GM23338 (cell line): Measurements from ENCODE around the gene LAS1L. TPM values are rescaled to one million over a fixed set of nuclear protein-coding genes. Genes with fewer than 3 reads are reported as not detected.

Experiments
- ATAC-seq: fragments of 200-7000 bp; cut with Tn5 transposase; 3 replicates; pipeline ENCODE4 v1.9.1; 2020
- DNase-seq: peaks from one replicate; pipeline ENCODE4 v3.0.0-alpha.2; 2015; ENCODE audit warnings: low spot score
- H2AFZ ChIP-seq: fragments of 200-600 bp; sonication (generic); 2 replicates; pipeline ENCODE4 v1.8.0; 2016; ENCODE audit warnings: antibody characterized with exemption, mild to moderate bottlenecking, moderate library complexity
- H3F3A ChIP-seq: fragments of 200-600 bp; sonication (generic); replicated peaks from 2 replicates; pipeline ENCODE4 v1.8.0; 2017; ENCODE audit warnings: antibody characterized with exemption, mixed run types, low read depth
- H3K27ac ChIP-seq: fragments of 200-600 bp; sonication (generic); 2 replicates; pipeline ENCODE4 v1.6.1; 2016; ENCODE audit warnings: low read depth
- H3K27me3 ChIP-seq: fragments of 200-600 bp; sonication (generic); 2 replicates; pipeline ENCODE4 v1.8.0; 2016; ENCODE audit warnings: mild to moderate bottlenecking, mixed run types, moderate library complexity; ENCODE audit not compliant: insufficient read depth
- H3K36me3 ChIP-seq: fragments of 200-600 bp; sonication (generic); 2 replicates; pipeline ENCODE4 v1.8.0; 2016; ENCODE audit warnings: mild to moderate bottlenecking; ENCODE audit not compliant: insufficient read depth
- H3K4me1 ChIP-seq: fragments of 200-600 bp; sonication (generic); 2 replicates; pipeline ENCODE4 v1.8.0; 2016; ENCODE audit warnings: mild to moderate bottlenecking, moderate library complexity; ENCODE audit not compliant: insufficient read depth
- H3K4me2 ChIP-seq: fragments of 200-600 bp; sonication (generic); 2 replicates; pipeline ENCODE4 v1.7.1; 2017; ENCODE audit warnings: mixed run types
- H3K4me3 ChIP-seq: fragments of 200-600 bp; sonication (generic); 2 replicates; pipeline ENCODE4 v1.6.1; 2016; ENCODE audit warnings: mixed run types
- H3K79me2 ChIP-seq: fragments of 200-600 bp; sonication (generic); replicated peaks from 2 replicates; pipeline ENCODE4 v1.8.0; 2017; ENCODE audit warnings: mild to moderate bottlenecking; ENCODE audit not compliant: insufficient read depth
- H3K9me2 ChIP-seq: fragments of 200-600 bp; sonication (generic); 2 replicates; pipeline ENCODE4 v1.8.0; 2017; ENCODE audit not compliant: insufficient read depth
- H4K20me1 ChIP-seq: fragments of 200-600 bp; sonication (generic); replicated peaks from 2 replicates; pipeline ENCODE4 v1.8.0; 2017; ENCODE audit warnings: mild to moderate bottlenecking; ENCODE audit not compliant: insufficient read depth
- H3K27ac Mint-ChIP-seq: 2 replicates; pipeline ENCODE4 v1.8.0; 2020; ENCODE audit warnings: inconsistent platforms, mild to moderate bottlenecking, moderate library complexity, mixed read lengths
- H3K27me3 Mint-ChIP-seq: 3 replicates; pipeline ENCODE4 v1.8.0; 2022; ENCODE audit warnings: low read depth, mild to moderate bottlenecking, moderate library complexity, mixed read lengths, inconsistent platforms; ENCODE audit not compliant: insufficient read depth, poor library complexity
- H3K36me3 Mint-ChIP-seq: 3 replicates; pipeline ENCODE4 v1.8.0; 2021; ENCODE audit warnings: low read depth, mild to moderate bottlenecking, inconsistent platforms, moderate library complexity, mixed read lengths
- H3K4me1 Mint-ChIP-seq: 3 replicates; pipeline ENCODE4 v1.8.0; 2020; ENCODE audit warnings: mild to moderate bottlenecking, inconsistent platforms, mixed read lengths
- H3K4me3 Mint-ChIP-seq: 3 replicates; pipeline ENCODE4 v1.8.0; 2021; ENCODE audit warnings: moderate library complexity, mild to moderate bottlenecking, inconsistent platforms, mixed read lengths
- H3K9me3 Mint-ChIP-seq: 3 replicates; pipeline ENCODE4 v1.8.0; 2020; ENCODE audit warnings: moderate library complexity, mild to moderate bottlenecking, inconsistent platforms, mixed read lengths
- CREB1 ChIP-seq: fragments of 250-450 bp; sonication (Bioruptor Pico); IDR thresholded peaks from 2 replicates; pipeline ENCODE4 v1.5.0; 2020; ENCODE audit warnings: low read depth, mild to moderate bottlenecking, moderate library complexity
- CTCF ChIP-seq, 2 experiments: fragments of 200-600 bp in 1 of 2; sonication (generic) in 1 of 2; conservative IDR thresholded peaks; 2 replicates each; pipeline versions ENCODE4 v1.5.1 to v1.6.1; 2016 to 2017; ENCODE audit warnings: antibody characterized with exemption in 2 of 2, low read depth in 2 of 2, mild to moderate bottlenecking in 2 of 2, moderate library complexity in 1 of 2
- ETS1 ChIP-seq: IDR thresholded peaks from 2 replicates; pipeline ENCODE4 v1.6.1; 2016; ENCODE audit warnings: antibody characterized with exemption
- EZH2 ChIP-seq: fragments of 200-600 bp; sonication (generic); IDR thresholded peaks from one replicate; pipeline ENCODE4 v1.8.0; 2017; ENCODE audit warnings: antibody characterized with exemption, mild to moderate bottlenecking, low read depth; ENCODE audit not compliant: unreplicated experiment
- EZH2phosphoT487 ChIP-seq: fragments of 200-600 bp; sonication (generic); IDR thresholded peaks from one replicate; pipeline ENCODE4 v1.8.1; 2018; ENCODE audit warnings: antibody characterized with exemption; ENCODE audit not compliant: unreplicated experiment
- JUNB ChIP-seq: IDR thresholded peaks from one replicate; pipeline ENCODE4 v1.6.1; 2016; ENCODE audit warnings: antibody characterized with exemption; ENCODE audit not compliant: unreplicated experiment
- NANOG ChIP-seq: IDR thresholded peaks from 2 replicates; pipeline ENCODE4 v1.6.1; 2016; ENCODE audit warnings: antibody characterized with exemption, borderline replicate concordance
- POLR2AphosphoS5 ChIP-seq: IDR thresholded peaks from 2 replicates; pipeline ENCODE4 v1.6.1; 2016; ENCODE audit warnings: antibody characterized with exemption, low read depth
- REST ChIP-seq: IDR thresholded peaks from one replicate; pipeline ENCODE4 v1.6.1; 2018; ENCODE audit warnings: antibody characterized with exemption; ENCODE audit not compliant: unreplicated experiment
- STAT1 ChIP-seq: IDR thresholded peaks from one replicate; pipeline ENCODE4 v1.6.1; 2016; ENCODE audit warnings: antibody characterized with exemption; ENCODE audit not compliant: unreplicated experiment
- ZNF114 ChIP-seq: fragments of 250-450 bp; sonication (Bioruptor Pico); IDR thresholded peaks from 2 replicates; pipeline ENCODE4 v1.5.0; 2020; ENCODE audit warnings: mild to moderate bottlenecking, moderate library complexity
- ZNF331 ChIP-seq: fragments of 250-450 bp; sonication (Bioruptor Pico); IDR thresholded peaks from 2 replicates; pipeline ENCODE4 v1.5.0; 2020; ENCODE audit warnings: low read depth, mild to moderate bottlenecking, moderate library complexity
- polyA plus RNA-seq: library from polyadenylated mRNA; unstranded; fragments of >200 nt; fragmentation: Nextera tagmentation; extraction: Ambion mirVana; gene quantifications from 2 replicates; pipeline ENCODE4 v1.2.1, GENCODE V29; 2016
- total RNA-seq: library from RNA; depleted of rRNA; stranded (reverse); fragments of >200 nt; shearing (Covaris generic); gene quantifications from 2 replicates; pipeline ENCODE4 v1.2.3, GENCODE V29; 2014
- TF ChIP-seq, protein P1 (sequence below): fragments of 250-450 bp; sonication (Bioruptor Pico); IDR thresholded peaks from 2 replicates; pipeline ENCODE4 v1.5.0; 2020; ENCODE audit warnings: mild to moderate bottlenecking, moderate library complexity

LAS1L gene
- total and polyA plus RNA-seq, 2 experiments from 2014 or later, result 46.5 to 64.4 TPM

DNA sequence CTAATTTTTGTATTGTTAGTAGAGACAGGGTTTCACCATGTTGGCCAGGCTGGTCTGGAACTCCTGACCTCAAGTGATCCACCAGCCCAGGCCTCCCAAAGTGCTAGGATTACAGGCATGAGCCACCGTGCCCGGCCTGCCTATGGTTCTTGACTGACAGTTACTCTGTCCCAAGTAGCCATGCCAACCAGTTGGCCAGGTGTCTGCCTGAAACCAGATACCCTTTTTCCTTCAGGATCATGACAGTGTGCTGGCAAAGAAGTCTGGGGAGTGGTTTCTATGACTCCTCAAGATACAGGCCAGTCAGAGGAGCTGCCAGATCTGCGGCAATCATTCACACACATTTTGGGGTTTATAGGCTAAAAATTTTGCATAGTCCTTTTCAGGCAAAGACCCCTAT is 1.7 kb upstream of the LAS1L start:
- no peak overlapping the region for H3K27ac Mint-ChIP-seq
- no peaks in the 10 kb centered on the region for H3K9me2 ChIP-seq
- TF ChIP-seq CTCF (conservative IDR thresholded peaks at IDR 0.05; ENCODE audit: low read depth in 2 of 2) (no peak), EZH2 (no peak), EZH2phosphoT487 (no peak), ETS1 (no peak), NANOG (no peak), CREB1 (CRISPR knock-in tag) (no peak), JUNB (no peak), POLR2AphosphoS5 (no peak), ZNF114 (no peak), ZNF331 (CRISPR knock-in tag) (no peak), REST (no peak), STAT1 (no peak)
- TF ChIP-seq, protein P1, sequence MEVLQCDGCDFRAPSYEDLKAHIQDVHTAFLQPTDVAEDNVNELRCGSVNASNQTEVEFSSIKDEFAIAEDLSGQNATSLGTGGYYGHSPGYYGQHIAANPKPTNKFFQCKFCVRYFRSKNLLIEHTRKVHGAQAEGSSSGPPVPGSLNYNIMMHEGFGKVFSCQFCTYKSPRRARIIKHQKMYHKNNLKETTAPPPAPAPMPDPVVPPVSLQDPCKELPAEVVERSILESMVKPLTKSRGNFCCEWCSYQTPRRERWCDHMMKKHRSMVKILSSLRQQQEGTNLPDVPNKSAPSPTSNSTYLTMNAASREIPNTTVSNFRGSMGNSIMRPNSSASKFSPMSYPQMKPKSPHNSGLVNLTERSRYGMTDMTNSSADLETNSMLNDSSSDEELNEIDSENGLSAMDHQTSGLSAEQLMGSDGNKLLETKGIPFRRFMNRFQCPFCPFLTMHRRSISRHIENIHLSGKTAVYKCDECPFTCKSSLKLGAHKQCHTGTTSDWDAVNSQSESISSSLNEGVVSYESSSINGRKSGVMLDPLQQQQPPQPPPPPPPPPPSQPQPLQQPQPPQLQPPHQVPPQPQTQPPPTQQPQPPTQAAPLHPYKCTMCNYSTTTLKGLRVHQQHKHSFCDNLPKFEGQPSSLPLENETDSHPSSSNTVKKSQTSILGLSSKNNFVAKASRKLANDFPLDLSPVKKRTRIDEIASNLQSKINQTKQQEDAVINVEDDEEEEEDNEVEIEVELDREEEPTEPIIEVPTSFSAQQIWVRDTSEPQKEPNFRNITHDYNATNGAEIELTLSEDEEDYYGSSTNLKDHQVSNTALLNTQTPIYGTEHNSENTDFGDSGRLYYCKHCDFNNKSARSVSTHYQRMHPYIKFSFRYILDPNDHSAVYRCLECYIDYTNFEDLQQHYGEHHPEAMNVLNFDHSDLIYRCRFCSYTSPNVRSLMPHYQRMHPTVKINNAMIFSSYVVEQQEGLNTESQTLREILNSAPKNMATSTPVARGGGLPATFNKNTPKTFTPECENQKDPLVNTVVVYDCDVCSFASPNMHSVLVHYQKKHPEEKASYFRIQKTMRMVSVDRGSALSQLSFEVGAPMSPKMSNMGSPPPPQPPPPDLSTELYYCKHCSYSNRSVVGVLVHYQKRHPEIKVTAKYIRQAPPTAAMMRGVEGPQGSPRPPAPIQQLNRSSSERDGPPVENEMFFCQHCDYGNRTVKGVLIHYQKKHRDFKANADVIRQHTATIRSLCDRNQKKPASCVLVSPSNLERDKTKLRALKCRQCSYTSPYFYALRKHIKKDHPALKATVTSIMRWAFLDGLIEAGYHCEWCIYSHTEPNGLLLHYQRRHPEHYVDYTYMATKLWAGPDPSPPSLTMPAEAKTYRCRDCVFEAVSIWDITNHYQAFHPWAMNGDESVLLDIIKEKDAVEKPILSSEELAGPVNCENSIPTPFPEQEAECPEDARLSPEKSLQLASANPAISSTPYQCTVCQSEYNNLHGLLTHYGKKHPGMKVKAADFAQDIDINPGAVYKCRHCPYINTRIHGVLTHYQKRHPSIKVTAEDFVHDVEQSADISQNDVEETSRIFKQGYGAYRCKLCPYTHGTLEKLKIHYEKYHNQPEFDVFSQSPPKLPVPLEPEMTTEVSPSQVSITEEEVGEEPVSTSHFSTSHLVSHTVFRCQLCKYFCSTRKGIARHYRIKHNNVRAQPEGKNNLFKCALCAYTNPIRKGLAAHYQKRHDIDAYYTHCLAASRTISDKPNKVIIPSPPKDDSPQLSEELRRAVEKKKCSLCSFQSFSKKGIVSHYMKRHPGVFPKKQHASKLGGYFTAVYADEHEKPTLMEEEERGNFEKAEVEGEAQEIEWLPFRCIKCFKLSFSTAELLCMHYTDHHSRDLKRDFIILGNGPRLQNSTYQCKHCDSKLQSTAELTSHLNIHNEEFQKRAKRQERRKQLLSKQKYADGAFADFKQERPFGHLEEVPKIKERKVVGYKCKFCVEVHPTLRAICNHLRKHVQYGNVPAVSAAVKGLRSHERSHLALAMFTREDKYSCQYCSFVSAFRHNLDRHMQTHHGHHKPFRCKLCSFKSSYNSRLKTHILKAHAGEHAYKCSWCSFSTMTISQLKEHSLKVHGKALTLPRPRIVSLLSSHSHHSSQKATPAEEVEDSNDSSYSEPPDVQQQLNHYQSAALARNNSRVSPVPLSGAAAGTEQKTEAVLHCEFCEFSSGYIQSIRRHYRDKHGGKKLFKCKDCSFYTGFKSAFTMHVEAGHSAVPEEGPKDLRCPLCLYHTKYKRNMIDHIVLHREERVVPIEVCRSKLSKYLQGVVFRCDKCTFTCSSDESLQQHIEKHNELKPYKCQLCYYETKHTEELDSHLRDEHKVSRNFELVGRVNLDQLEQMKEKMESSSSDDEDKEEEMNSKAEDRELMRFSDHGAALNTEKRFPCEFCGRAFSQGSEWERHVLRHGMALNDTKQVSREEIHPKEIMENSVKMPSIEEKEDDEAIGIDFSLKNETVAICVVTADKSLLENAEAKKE (CRISPR knock-in tag), result no peak
- H3K4me2 ChIP-seq, result no peak overlapping the region
- no peaks in the 10 kb centered on the region for H4K20me1 ChIP-seq
- H3K4me1 ChIP-seq, result no peaks in the 10 kb centered on the region; the same call in 1 of the 2 replicates
- no peak overlapping the region for H3K27ac ChIP-seq
- peaks cover 7% of the 10 kb centered on the region; the same call in 2 of the 3 replicates for H3K36me3 Mint-ChIP-seq
- no peak overlapping the region for H3K4me3 ChIP-seq
- no peak overlapping the region for H3K4me3 Mint-ChIP-seq
- no peak overlapping the region for H2AFZ ChIP-seq
- H3K9me3 Mint-ChIP-seq, result no peaks in the 10 kb centered on the region
- peaks cover 24% of the 10 kb centered on the region for H3K79me2 ChIP-seq
- no peak for ATAC-seq
- no peaks in the 10 kb centered on the region for H3F3A ChIP-seq
- peaks cover 5% of the 10 kb centered on the region for H3K27me3 Mint-ChIP-seq
- H3K36me3 ChIP-seq, result no peaks in the 10 kb centered on the region; the same call in 1 of the 2 replicates
- peaks cover 6% of the 10 kb centered on the region; the same call in 1 of the 3 replicates for H3K4me1 Mint-ChIP-seq
- H3K27me3 ChIP-seq, result no peaks in the 10 kb centered on the region
- DNase-seq, result no peak
